SK-N-SH treated with all-trans-retinoic acid at 6 μM for 48 hours (cell line): ENCODE results near the gene PROCA1.

Experiments
- ATAC-seq: fragments of 200-7000 bp; cut with Tn5 transposase; 3 replicates; pipeline ENCODE4 v1.9.1; 2020; ENCODE audit warnings: mild to moderate bottlenecking, moderate library complexity
- ARNTL ChIP-seq: fragments of 450-650 bp; formaldehyde crosslinking; IDR thresholded peaks from 2 replicates; pipeline ENCODE4 v1.5.0; 2020; ENCODE audit warnings: low read depth, mild to moderate bottlenecking, moderate library complexity, borderline replicate concordance
- BACH2 ChIP-seq: fragments of 250-450 bp; sonication (Bioruptor Pico); IDR thresholded peaks from 2 replicates; pipeline ENCODE4 v1.9.0; 2021; ENCODE audit warnings: mild to moderate bottlenecking, borderline replicate concordance
- CSDC2 ChIP-seq: fragments of 250-450 bp; sonication (Bioruptor Pico); IDR thresholded peaks from 2 replicates; pipeline ENCODE4 v1.5.0; 2020; ENCODE audit warnings: mild to moderate bottlenecking, moderate library complexity
- ESRRG ChIP-seq: fragments of 250-450 bp; sonication (Bioruptor Pico); IDR thresholded peaks from 2 replicates; pipeline ENCODE4 v1.6.1; 2021; ENCODE audit warnings: mild to moderate bottlenecking
- GLIS3 ChIP-seq: fragments of 250-450 bp; sonication (Bioruptor Pico); IDR thresholded peaks from 2 replicates; pipeline ENCODE4 v1.5.0; 2020; ENCODE audit warnings: mild to moderate bottlenecking, moderate library complexity
- ISL1 ChIP-seq: fragments of 250-450 bp; sonication (Bioruptor Pico); IDR thresholded peaks from 2 replicates; pipeline ENCODE4 v2.1.2; 2022; ENCODE audit warnings: mild to moderate bottlenecking, moderate library complexity
- PPARA ChIP-seq: fragments of 250-450 bp; sonication (Bioruptor Pico); IDR thresholded peaks from 2 replicates; pipeline ENCODE4 v1.5.0; 2020; ENCODE audit warnings: mild to moderate bottlenecking, borderline replicate concordance
- SNAI2 ChIP-seq: fragments of 250-450 bp; sonication (Bioruptor Pico); IDR thresholded peaks from 2 replicates; pipeline ENCODE4 v1.5.0; 2020; ENCODE audit warnings: mild to moderate bottlenecking, moderate library complexity
- TCF4 ChIP-seq: fragments of 250-450 bp; sonication (Bioruptor Pico); IDR thresholded peaks from 2 replicates; pipeline ENCODE4 v1.8.0; 2021; ENCODE audit warnings: mild to moderate bottlenecking, moderate library complexity, borderline replicate concordance
- TOX ChIP-seq: fragments of 250-450 bp; sonication (Bioruptor Pico); IDR thresholded peaks from 2 replicates; pipeline ENCODE4 v1.8.0; 2021; ENCODE audit warnings: mild to moderate bottlenecking, moderate library complexity, borderline replicate concordance
- ZNF70 ChIP-seq: fragments of 450-650 bp; formaldehyde crosslinking; IDR thresholded peaks from 2 replicates; pipeline ENCODE4 v1.5.0; 2020; ENCODE audit warnings: mild to moderate bottlenecking, moderate library complexity
- ZNF8 ChIP-seq: fragments of 450-650 bp; formaldehyde crosslinking; IDR thresholded peaks from 2 replicates; pipeline ENCODE4 v1.5.0; 2020; ENCODE audit warnings: mild to moderate bottlenecking, moderate library complexity
- TF ChIP-seq, protein P1 (sequence below): fragments of 250-450 bp; sonication (Bioruptor Pico); IDR thresholded peaks from 2 replicates; pipeline ENCODE4 v1.5.1; 2021; ENCODE audit warnings: mild to moderate bottlenecking, moderate library complexity
- TF ChIP-seq, protein P2 (sequence below): fragments of 250-450 bp; sonication (Bioruptor Pico); IDR thresholded peaks from 2 replicates; pipeline ENCODE4 v1.8.0; 2020; ENCODE audit warnings: mild to moderate bottlenecking, moderate library complexity, borderline replicate concordance
- TF ChIP-seq, protein P3 (sequence below): fragments of 250-450 bp; sonication (Bioruptor Pico); IDR thresholded peaks from 2 replicates; pipeline ENCODE4 v1.5.1; 2020; ENCODE audit warnings: low read depth, mild to moderate bottlenecking, moderate library complexity
- TF ChIP-seq, protein P4 (sequence below): fragments of 250-450 bp; sonication (Bioruptor Pico); IDR thresholded peaks from 2 replicates; pipeline ENCODE4 v1.5.0; 2020; ENCODE audit warnings: mild to moderate bottlenecking, moderate library complexity

PROCA1 gene

DNA sequence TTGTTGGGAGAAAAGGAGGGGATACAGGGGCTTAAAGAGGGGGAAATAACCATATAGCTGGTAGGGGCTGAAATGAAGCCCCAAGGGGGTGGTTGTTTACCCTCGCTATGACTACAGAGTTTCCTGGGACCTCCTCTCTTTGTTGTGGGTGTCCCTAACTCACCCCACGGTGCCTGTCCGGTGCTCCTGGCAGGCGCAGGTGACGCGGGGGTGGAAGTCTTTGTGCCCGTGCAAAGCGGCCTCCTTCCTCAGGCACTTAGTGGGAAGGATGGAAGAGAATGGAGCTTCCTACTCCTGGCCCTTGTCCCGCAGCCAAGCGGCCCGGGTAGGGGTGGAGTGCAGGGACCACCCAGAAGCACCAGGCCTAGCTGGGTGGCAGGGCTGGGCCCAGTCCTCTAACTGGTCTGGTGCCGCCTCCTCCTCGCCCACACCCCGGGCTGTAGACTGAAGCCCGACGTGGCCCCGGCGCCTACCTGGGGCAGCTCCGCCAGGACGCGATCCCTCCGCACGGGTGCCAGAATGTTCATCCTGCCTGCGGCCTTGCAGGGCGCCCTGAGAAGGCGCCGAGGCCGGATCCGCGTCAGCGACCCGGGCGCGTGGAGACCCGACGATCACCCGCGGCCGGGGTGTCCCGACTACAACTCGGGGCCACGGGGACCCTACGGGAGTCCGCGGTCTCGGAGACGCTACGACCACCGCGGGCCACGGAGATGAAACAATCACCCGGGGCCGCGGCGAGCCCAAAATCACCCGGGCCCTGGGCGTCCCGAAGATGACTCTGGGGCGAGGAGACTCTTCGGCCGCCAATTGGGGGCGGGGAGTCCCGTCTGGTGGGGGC lies 5.3 kb upstream of the PROCA1 start:
- no peak for ATAC-seq
- TF ChIP-seq BACH2 (CRISPR knock-in tag): no peak
- TF ChIP-seq, protein P1, sequence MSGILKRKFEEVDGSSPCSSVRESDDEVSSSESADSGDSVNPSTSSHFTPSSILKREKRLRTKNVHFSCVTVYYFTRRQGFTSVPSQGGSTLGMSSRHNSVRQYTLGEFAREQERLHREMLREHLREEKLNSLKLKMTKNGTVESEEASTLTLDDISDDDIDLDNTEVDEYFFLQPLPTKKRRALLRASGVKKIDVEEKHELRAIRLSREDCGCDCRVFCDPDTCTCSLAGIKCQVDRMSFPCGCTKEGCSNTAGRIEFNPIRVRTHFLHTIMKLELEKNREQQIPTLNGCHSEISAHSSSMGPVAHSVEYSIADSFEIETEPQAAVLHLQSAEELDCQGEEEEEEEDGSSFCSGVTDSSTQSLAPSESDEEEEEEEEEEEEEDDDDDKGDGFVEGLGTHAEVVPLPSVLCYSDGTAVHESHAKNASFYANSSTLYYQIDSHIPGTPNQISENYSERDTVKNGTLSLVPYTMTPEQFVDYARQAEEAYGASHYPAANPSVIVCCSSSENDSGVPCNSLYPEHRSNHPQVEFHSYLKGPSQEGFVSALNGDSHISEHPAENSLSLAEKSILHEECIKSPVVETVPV (CRISPR knock-in tag): no peak
- no peak for TF ChIP-seq ARNTL (CRISPR knock-in tag)
- TF ChIP-seq TCF4 (CRISPR knock-in tag): no peak
- TF ChIP-seq ZNF8: no peak
- TF ChIP-seq, protein P2, sequence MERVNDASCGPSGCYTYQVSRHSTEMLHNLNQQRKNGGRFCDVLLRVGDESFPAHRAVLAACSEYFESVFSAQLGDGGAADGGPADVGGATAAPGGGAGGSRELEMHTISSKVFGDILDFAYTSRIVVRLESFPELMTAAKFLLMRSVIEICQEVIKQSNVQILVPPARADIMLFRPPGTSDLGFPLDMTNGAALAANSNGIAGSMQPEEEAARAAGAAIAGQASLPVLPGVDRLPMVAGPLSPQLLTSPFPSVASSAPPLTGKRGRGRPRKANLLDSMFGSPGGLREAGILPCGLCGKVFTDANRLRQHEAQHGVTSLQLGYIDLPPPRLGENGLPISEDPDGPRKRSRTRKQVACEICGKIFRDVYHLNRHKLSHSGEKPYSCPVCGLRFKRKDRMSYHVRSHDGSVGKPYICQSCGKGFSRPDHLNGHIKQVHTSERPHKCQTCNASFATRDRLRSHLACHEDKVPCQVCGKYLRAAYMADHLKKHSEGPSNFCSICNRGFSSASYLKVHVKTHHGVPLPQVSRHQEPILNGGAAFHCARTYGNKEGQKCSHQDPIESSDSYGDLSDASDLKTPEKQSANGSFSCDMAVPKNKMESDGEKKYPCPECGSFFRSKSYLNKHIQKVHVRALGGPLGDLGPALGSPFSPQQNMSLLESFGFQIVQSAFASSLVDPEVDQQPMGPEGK (CRISPR knock-in tag): no peak
- TF ChIP-seq ISL1: no peak
- TF ChIP-seq TOX: no peak
- no peak for TF ChIP-seq SNAI2
- TF ChIP-seq, protein P3, sequence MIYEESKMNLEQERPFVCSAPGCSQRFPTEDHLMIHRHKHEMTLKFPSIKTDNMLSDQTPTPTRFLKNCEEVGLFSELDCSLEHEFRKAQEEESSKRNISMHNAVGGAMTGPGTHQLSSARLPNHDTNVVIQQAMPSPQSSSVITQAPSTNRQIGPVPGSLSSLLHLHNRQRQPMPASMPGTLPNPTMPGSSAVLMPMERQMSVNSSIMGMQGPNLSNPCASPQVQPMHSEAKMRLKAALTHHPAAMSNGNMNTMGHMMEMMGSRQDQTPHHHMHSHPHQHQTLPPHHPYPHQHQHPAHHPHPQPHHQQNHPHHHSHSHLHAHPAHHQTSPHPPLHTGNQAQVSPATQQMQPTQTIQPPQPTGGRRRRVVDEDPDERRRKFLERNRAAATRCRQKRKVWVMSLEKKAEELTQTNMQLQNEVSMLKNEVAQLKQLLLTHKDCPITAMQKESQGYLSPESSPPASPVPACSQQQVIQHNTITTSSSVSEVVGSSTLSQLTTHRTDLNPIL (CRISPR knock-in tag): no peak
- no peak for TF ChIP-seq PPARA
- TF ChIP-seq CSDC2 (CRISPR knock-in tag): no peak
- TF ChIP-seq, protein P4, sequence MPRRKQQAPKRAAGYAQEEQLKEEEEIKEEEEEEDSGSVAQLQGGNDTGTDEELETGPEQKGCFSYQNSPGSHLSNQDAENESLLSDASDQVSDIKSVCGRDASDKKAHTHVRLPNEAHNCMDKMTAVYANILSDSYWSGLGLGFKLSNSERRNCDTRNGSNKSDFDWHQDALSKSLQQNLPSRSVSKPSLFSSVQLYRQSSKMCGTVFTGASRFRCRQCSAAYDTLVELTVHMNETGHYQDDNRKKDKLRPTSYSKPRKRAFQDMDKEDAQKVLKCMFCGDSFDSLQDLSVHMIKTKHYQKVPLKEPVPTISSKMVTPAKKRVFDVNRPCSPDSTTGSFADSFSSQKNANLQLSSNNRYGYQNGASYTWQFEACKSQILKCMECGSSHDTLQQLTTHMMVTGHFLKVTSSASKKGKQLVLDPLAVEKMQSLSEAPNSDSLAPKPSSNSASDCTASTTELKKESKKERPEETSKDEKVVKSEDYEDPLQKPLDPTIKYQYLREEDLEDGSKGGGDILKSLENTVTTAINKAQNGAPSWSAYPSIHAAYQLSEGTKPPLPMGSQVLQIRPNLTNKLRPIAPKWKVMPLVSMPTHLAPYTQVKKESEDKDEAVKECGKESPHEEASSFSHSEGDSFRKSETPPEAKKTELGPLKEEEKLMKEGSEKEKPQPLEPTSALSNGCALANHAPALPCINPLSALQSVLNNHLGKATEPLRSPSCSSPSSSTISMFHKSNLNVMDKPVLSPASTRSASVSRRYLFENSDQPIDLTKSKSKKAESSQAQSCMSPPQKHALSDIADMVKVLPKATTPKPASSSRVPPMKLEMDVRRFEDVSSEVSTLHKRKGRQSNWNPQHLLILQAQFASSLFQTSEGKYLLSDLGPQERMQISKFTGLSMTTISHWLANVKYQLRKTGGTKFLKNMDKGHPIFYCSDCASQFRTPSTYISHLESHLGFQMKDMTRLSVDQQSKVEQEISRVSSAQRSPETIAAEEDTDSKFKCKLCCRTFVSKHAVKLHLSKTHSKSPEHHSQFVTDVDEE: no peak

DNA sequence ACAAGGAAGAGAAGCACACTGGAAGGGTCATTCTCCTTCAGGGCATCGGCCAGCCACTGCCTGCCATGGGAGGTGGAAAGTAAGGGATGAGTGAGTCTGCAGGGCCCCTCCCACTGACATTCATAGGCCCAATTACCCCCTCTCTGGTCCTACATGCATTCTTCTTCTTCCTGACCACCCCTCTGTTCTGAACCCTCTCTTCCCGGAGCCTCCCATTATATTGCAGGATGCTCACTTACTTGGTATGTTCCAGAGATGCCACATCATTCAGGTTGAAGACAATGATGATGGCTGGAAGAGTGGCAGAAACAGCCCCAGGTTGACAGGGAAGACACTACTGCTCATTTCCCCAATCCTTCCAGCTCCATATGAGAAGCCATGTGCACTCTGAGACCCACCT lies 3.5 kb upstream of the PROCA1 start:
- TF ChIP-seq SNAI2: no peak
- no peak for ATAC-seq

DNA sequence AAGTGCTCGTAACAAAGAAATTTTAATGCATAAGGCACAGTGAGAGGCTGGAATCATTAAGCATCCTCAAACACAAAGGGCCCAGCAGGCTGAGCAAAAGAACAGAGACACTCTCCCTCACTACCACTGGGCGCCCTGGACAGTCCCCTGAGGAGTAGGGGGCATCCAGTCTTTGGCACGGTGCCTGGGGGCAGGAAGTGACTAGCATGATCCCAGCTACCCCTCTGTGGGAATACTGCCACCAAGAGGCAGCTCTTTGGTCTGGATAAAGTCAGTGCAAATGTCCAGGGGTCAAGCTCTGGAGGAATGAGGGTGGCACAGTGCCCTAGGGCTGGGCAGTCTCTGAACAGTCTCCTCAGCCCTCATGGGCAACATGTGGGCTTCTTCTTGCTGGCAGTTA lies 2.6 kb upstream of the PROCA1 start:
- ATAC-seq: no peak

More for the DNA sequence above, 2.6 kb upstream of the PROCA1 start:
- TF ChIP-seq ESRRG (CRISPR knock-in tag): no peak
- TF ChIP-seq, protein P2 (CRISPR knock-in tag): no peak
- TF ChIP-seq SNAI2: no peak
- TF ChIP-seq ZNF70 (CRISPR knock-in tag): no peak
- no peak for TF ChIP-seq ZNF8
- TF ChIP-seq, protein P3 (CRISPR knock-in tag): no peak
- no peak for TF ChIP-seq ISL1
- TF ChIP-seq GLIS3 (CRISPR knock-in tag): no peak
- TF ChIP-seq, all 23 proteins: peak for 0
